Motor neuron (in vitro differentiated cells): ENCODE measurements around the gene PTPN12. TPM values are rescaled to one million over a fixed set of nuclear protein-coding genes. Genes with fewer than 3 reads are reported as not detected.

Experiments
- total RNA-seq, 8 experiments: library from RNA; unstranded; fragments of 300-600 nt; gene quantifications; 2 replicates each; pipeline versions ENCODE4 v1.2.3 to v1.2.4, GENCODE V29; 2022

Gene PTPN12
- total RNA-seq, 8 experiments from 2014 or later: 18.1 to 107 (median 30.0) TPM

Other genes with a start within 250 kb of the PTPN12 start
- 10 to 100 TPM in 1 of 8 experiments, 1 to 10 TPM in 5, under 1 TPM in 2; 0.33 to 18.0 (median 1.7) TPM for gene GSAP, start 120.9 kb upstream of the PTPN12 start, total RNA-seq
- 10 to 100 TPM in 7 of 8 experiments, 1 to 10 TPM in 1; 8.2 to 24.5 (median 20.0) TPM for gene RSBN1L, start 159.2 kb downstream of the PTPN12 start, total RNA-seq